CD4-positive, alpha-beta T cell (primary cell): ENCODE results near the gene SFXN3. TPM values are rescaled to one million over a fixed set of nuclear protein-coding genes. Genes with fewer than 3 reads are reported as not detected.

Experiments
- ATAC-seq: fragments of 200-7000 bp; cut with Tn5 transposase; one replicate; pipeline ENCODE4 v1.10.0; 2022; ENCODE audit warnings: mild to moderate bottlenecking; ENCODE audit not compliant: poor library complexity
- CTCF ChIA-PET: fragments of 350-600 bp; sonication (Branson Sonifier 250); formaldehyde crosslinking; loops from one replicate; lab custom pipeline; 2021; ENCODE audit warnings: antibody characterized with exemption, inconsistent platforms; lab: Charles Lee
- POLR2A ChIA-PET: fragments of 350-600 bp; sonication (Branson Sonifier 250); formaldehyde crosslinking; loops from one replicate; lab custom pipeline; 2021; ENCODE audit warnings: antibody characterized with exemption, inconsistent platforms; lab: Charles Lee
- DNase-seq, 14 experiments: peaks; one replicate each; pipeline ENCODE4 v3.0.0-alpha.2; 2013 to 2020; ENCODE audit warnings: mixed read lengths in 2 of 14
- H3K27ac ChIP-seq, 2 donors: one replicate each; pipeline versions ENCODE4 v1.5.1 to v1.7.0; 2013; ENCODE audit warnings: low read length in 2 of 2, low read depth in 1 of 2, mild to moderate bottlenecking in 1 of 2
- H3K27me3 ChIP-seq, 2 experiments: 1 replicate in 1 of 2; 2 replicates in 1 of 2; pipeline versions ENCODE4 v1.6.1 to v1.7.0; 2013; ENCODE audit warnings: low read length in 2 of 2, control low read depth in 1 of 2, mild to moderate bottlenecking in 1 of 2, moderate library complexity in 1 of 2; ENCODE audit not compliant: insufficient read depth in 2 of 2, control insufficient read depth in 1 of 2
- H3K36me3 ChIP-seq: one replicate; pipeline ENCODE4 v1.6.1; 2013; ENCODE audit warnings: low read length, control low read depth; ENCODE audit not compliant: insufficient read depth
- H3K4me1 ChIP-seq: one replicate; pipeline ENCODE4 v1.6.1; 2013; ENCODE audit warnings: low read length, control low read depth; ENCODE audit not compliant: insufficient read depth
- H3K4me3 ChIP-seq: one replicate; pipeline ENCODE4 v1.5.1; 2013; ENCODE audit warnings: mild to moderate bottlenecking, low read length, moderate library complexity
- H3K9me3 ChIP-seq, 2 experiments: 1 replicate in 1 of 2; 2 replicates in 1 of 2; pipeline versions ENCODE4 v1.6.1 to v1.7.0; 2013; ENCODE audit warnings: low read length in 2 of 2, mild to moderate bottlenecking in 2 of 2, control low read depth in 1 of 2, moderate library complexity in 1 of 2; ENCODE audit not compliant: control insufficient read depth in 1 of 2, insufficient read depth in 1 of 2
- H3K27ac Mint-ChIP-seq: one replicate; pipeline ENCODE4 v1.8.0; 2020; ENCODE audit warnings: mixed read lengths
- H3K27me3 Mint-ChIP-seq: one replicate; pipeline ENCODE4 v1.8.0; 2021; ENCODE audit warnings: mixed read lengths
- H3K36me3 Mint-ChIP-seq: one replicate; pipeline ENCODE4 v1.8.0; 2021; ENCODE audit warnings: low read depth, mixed read lengths
- H3K4me1 Mint-ChIP-seq: one replicate; pipeline ENCODE4 v1.8.0; 2021; ENCODE audit warnings: low read depth, mixed read lengths
- H3K4me3 Mint-ChIP-seq: one replicate; pipeline ENCODE4 v1.8.0; 2020; ENCODE audit warnings: mild to moderate bottlenecking, mixed read lengths
- H3K9me3 Mint-ChIP-seq: one replicate; pipeline ENCODE4 v1.8.0; 2020; ENCODE audit warnings: mixed read lengths
- intact Hi-C, 2 experiments: fragments of 100-400 bp; cut with DNase I in 1 of 2; cut with micrococcal nuclease in 1 of 2; formaldehyde crosslinking; loops; one replicate each; pipeline versions ENCODE4 v1.15.1 to v1.9.0; 2023 to 2025; cut with DNase I, micrococcal nuclease
- total RNA-seq, 174 experiments: library from RNA in 2 of 174; stranded (reverse) in 2 of 174; gene quantifications; one replicate each; pipeline ENCODE4 v1.2.3 and lab custom pipeline; 2021 to 2026
- TF ChIP-seq, protein P1 (sequence below): fragments of 200-600 bp; IDR thresholded peaks from one replicate; pipeline ENCODE4 v1.8.0; 2022; ENCODE audit warnings: antibody characterized with exemption, mild to moderate bottlenecking

SFXN3 gene
- total RNA-seq, 2 experiments from 2014 or later: 43.2 to 48.3 TPM

- Histone ChIP-seq H3K36me3 (no peaks in the 10 kb centered on the region), H3K27ac (no peak overlapping the region), H3K27me3 (peaks cover 25 to 27% of the 10 kb centered on the region in 2 experiments), H3K9me3 (peaks cover 0 to 5% of the 10 kb centered on the region in 2 experiments), H3K4me1 (peaks cover 13% of the 10 kb centered on the region), H3K4me3 (no peak overlapping the region)
- Mint-ChIP-seq H3K4me1 (peaks cover 11% of the 10 kb centered on the region), H3K27me3 (peaks cover 28% of the 10 kb centered on the region), H3K27ac (no peak overlapping the region), H3K36me3 (no peaks in the 10 kb centered on the region), H3K4me3 (no peak overlapping the region), H3K9me3 (no peaks in the 10 kb centered on the region)
- intact Hi-C loops: loop anchor here in 1 of 2 experiments (5.0 kb wide), 1 partner anchor 89 kb away; no protein-coding TSS in a partner anchor
- TF ChIP-seq, protein P1, sequence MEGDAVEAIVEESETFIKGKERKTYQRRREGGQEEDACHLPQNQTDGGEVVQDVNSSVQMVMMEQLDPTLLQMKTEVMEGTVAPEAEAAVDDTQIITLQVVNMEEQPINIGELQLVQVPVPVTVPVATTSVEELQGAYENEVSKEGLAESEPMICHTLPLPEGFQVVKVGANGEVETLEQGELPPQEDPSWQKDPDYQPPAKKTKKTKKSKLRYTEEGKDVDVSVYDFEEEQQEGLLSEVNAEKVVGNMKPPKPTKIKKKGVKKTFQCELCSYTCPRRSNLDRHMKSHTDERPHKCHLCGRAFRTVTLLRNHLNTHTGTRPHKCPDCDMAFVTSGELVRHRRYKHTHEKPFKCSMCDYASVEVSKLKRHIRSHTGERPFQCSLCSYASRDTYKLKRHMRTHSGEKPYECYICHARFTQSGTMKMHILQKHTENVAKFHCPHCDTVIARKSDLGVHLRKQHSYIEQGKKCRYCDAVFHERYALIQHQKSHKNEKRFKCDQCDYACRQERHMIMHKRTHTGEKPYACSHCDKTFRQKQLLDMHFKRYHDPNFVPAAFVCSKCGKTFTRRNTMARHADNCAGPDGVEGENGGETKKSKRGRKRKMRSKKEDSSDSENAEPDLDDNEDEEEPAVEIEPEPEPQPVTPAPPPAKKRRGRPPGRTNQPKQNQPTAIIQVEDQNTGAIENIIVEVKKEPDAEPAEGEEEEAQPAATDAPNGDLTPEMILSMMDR: no peak
- CTCF ChIA-PET: no interaction called here
- ATAC-seq: no peak
- POLR2A ChIA-PET: no interaction called here
- no peak for DNase-seq
These were observed 22.5 kb downstream of the SFXN3 start for GRCh38 chr10:101053516-101053915.

DNA sequence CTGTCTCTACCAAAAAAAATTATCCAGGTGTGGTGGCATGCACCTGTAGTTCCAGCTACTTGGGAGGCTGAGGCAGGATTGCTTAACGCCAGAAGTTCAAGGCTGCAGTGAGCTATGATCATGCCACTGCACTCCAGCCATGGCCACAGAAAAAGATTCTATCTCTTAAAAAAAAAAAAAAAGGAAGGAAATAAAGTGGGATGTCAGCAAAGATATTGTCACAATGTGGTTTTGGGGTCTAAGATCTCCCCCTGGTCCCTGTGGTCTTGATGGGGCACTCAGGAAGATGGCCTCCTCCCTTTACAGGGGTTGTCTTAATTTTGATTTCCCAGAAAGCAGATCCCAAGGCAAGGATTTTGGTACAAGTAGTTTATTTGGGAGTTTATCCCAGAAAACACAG lies 23.3 kb downstream of the SFXN3 start:
- POLR2A ChIA-PET: no interaction called here
- DNase-seq: no peak

DNA sequence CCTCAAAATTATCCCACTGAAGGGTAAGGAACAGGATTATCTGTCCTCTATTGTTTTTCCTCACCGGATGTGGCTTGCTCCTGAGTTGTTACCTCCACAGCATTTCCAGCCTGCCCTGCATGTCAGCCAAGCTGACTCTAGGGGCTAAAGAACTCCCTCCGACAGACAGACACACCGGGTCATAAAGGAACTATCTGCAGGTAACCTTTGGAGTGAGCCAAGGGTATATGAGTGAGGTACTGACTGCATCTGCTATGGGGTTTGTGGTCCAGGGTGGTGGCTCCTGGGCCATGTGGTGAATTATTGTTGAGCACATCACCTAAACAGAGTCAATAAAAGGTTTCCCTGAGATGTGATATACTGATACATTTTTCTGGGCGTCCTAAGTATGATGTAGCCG lies 23.8 kb downstream of the SFXN3 start:
- no peak for DNase-seq
- Histone ChIP-seq H3K36me3 (no peaks in the 10 kb centered on the region), H3K27me3 (peaks cover 12 to 13% of the 10 kb centered on the region in 2 experiments), H3K4me1 (peaks cover 11% of the 10 kb centered on the region), H3K4me3 (no peak overlapping the region), H3K27ac (no peak overlapping the region), H3K9me3 (no peaks in the 10 kb centered on the region)
- Mint-ChIP-seq H3K4me3 (no peak overlapping the region), H3K27me3 (peaks cover 14% of the 10 kb centered on the region), H3K4me1 (peaks cover 7% of the 10 kb centered on the region), H3K9me3 (no peaks in the 10 kb centered on the region), H3K27ac (no peak overlapping the region), H3K36me3 (no peaks in the 10 kb centered on the region)
- ChIA-PET POLR2A (no interaction called here), CTCF (interaction anchor here (1.2 kb wide), 1 partner anchor 13 kb away, joined by 3 read pairs; no protein-coding TSS in a partner anchor)
- intact Hi-C loops: loop anchor here in 1 of 2 experiments (5.0 kb wide), 1 partner anchor 87 kb away; no protein-coding TSS in a partner anchor
- TF ChIP-seq, protein P1: no peak
- no peak for ATAC-seq

More for the DNA sequence above, 23.3 kb downstream of the SFXN3 start:
- H3K4me3 Mint-ChIP-seq: no peak overlapping the region
- CTCF ChIA-PET: interaction anchor here (0.7 kb wide), 1 partner anchor 35 kb away, joined by 4 read pairs; no protein-coding TSS in a partner anchor
- H3K9me3 Mint-ChIP-seq: no peaks in the 10 kb centered on the region
- intact Hi-C loops: loop anchor here in 1 of 2 experiments (5.0 kb wide), 1 partner anchor 88 kb away; no protein-coding TSS in a partner anchor
- H3K27ac Mint-ChIP-seq: no peak overlapping the region
- H3K27me3 Mint-ChIP-seq: peaks cover 20% of the 10 kb centered on the region
- H3K4me1 Mint-ChIP-seq: peaks cover 5% of the 10 kb centered on the region
- Histone ChIP-seq H3K4me1 (peaks cover 11% of the 10 kb centered on the region), H3K27me3 (peaks cover 17 to 19% of the 10 kb centered on the region in 2 experiments), H3K27ac (no peak overlapping the region), H3K4me3 (no peak overlapping the region), H3K36me3 (no peaks in the 10 kb centered on the region), H3K9me3 (no peaks in the 10 kb centered on the region)
- no peaks in the 10 kb centered on the region for H3K36me3 Mint-ChIP-seq
- ATAC-seq: no peak
- TF ChIP-seq, protein P1: no peak
